Body of pancreas (tissue), 4 donors: Measurements from ENCODE around the gene MTSS2. TPM values are rescaled to one million over a fixed set of nuclear protein-coding genes. Genes with fewer than 3 reads are reported as not detected.

ENCODE experiments used
- ATAC-seq: fragments of 150-250 bp; one replicate; pipeline ENCODE4 v1.9.1; 2016
- DNase-seq, 4 donors: peaks; one replicate each; pipeline ENCODE4 v3.0.0-alpha.2; 2019
- H3K27ac ChIP-seq, 4 donors: fragments of 200-600 bp; sonication (generic); 1 replicate in 3 of 4; 2 replicates in 1 of 4; pipeline versions ENCODE4 v1.5.1 to v1.6.1; 2016 to 2019; ENCODE audit warnings: mild to moderate bottlenecking in 1 of 4, mixed read lengths in 1 of 4, moderate library complexity in 1 of 4
- H3K27me3 ChIP-seq, 2 donors: fragments of 200-600 bp; sonication (generic); one replicate each; pipeline ENCODE4 v1.6.0; 2016; ENCODE audit warnings: mild to moderate bottlenecking in 1 of 2
- H3K36me3 ChIP-seq, 2 donors: fragments of 200-600 bp; sonication (generic); replicated peaks in 1 of 2; 2 replicates each; pipeline ENCODE4 v1.5.1; 2016; ENCODE audit warnings: low read depth in 2 of 2; ENCODE audit not compliant: insufficient read depth in 1 of 2
- H3K4me1 ChIP-seq: fragments of 200-600 bp; sonication (generic); one replicate; pipeline ENCODE4 v1.6.0; 2016
- H3K4me3 ChIP-seq, 2 donors: fragments of 200-600 bp; sonication (generic); 1 replicate in 1 of 2; 2 replicates in 1 of 2; pipeline ENCODE4 v1.5.1; 2016 to 2019
- H3K9me3 ChIP-seq, 3 donors: fragments of 200-600 bp; sonication (generic); 1 replicate in 2 of 3; 2 replicates in 1 of 3; pipeline ENCODE4 v1.5.1; 2016
- CTCF ChIP-seq, 7 experiments: fragments of 450-650 bp in 4 of 7; fragments of 200-600 bp in 3 of 7; sonication (generic) in 3 of 7; IDR thresholded peaks; one replicate each; pipeline ENCODE4 v1.5.1; 2016 to 2019; ENCODE audit warnings: antibody characterized with exemption in 7 of 7
- POLR2A ChIP-seq, 3 donors: fragments of 450-650 bp; IDR thresholded peaks; one replicate each; pipeline ENCODE4 v1.6.1; 2016; ENCODE audit warnings: antibody characterized with exemption in 3 of 3, mild to moderate bottlenecking in 2 of 3
- WGBS, 2 donors: methylation state at CpG; one replicate each; pipeline ENCODE4 v1.1.5; 2017; 5-methylcytosine and 5-hydroxymethylcytosine counted together
- intact Hi-C: fragments of 100-400 bp; cut with DNase I; formaldehyde crosslinking; loops from one replicate; pipeline ENCODE4 v1.15.1; 2023
- total RNA-seq, 2 donors: library from RNA; depleted of rRNA; stranded (reverse); fragments of >200 nt; gene quantifications; one replicate each; pipeline ENCODE4 v1.1.0, GENCODE V29; 2016

Gene MTSS2
- total RNA-seq, 2 donors from 2014 or later, result 8.8 to 23.4 TPM

GRCh38 chr16:70638814-70639792, 46.8 kb downstream of the MTSS2 start:
- Histone ChIP-seq H3K4me3 (no peak overlapping the region), H3K36me3 (no peaks in the 10 kb centered on the region), H3K27ac (no peak overlapping the region), H3K27me3 (no peaks in the 10 kb centered on the region), H3K4me1 (no peaks in the 10 kb centered on the region), H3K9me3 (no peaks in the 10 kb centered on the region)
- no peak for ATAC-seq
- WGBS, 2 donors, result 66 to 68% methylated on average over 17 to 18 of the region's 18 CpGs
- intact Hi-C loops, result no loop called here
- peak in 2 of 4 donors; percentile 31 to 55 for DNase-seq
- TF ChIP-seq POLR2A (IDR thresholded peaks at IDR 0.05) (no peak), CTCF (IDR thresholded peaks at IDR 0.05) (no peak)

Other genes with a start within 250 kb of the MTSS2 start
- gene ST3GAL2, start 247.0 kb downstream of the MTSS2 start, total RNA-seq, result 10 to 100 TPM in 1 of 2 donors, 1 to 10 TPM in 1; 9.1 to 11.2 TPM
- 10 to 100 TPM; 15.0 to 28.3 TPM for gene FCSK, start 231.5 kb downstream of the MTSS2 start, total RNA-seq
- 10 to 100 TPM; 23.1 to 43.8 TPM for gene COG4, start 162.5 kb downstream of the MTSS2 start, total RNA-seq
- gene SF3B3, start 162.2 kb downstream of the MTSS2 start, total RNA-seq, result 10 to 100 TPM; 47.5 to 53.4 TPM
- 1 to 10 TPM in 1 of 2 donors, under 1 TPM in 1; 0.78 to 3.0 TPM for gene IL34, start 39.5 kb downstream of the MTSS2 start, total RNA-seq
- gene VAC14, start 115.1 kb upstream of the MTSS2 start, total RNA-seq, result 10 to 100 TPM; 26.5 to 27.7 TPM